Stimulated activated CD4-positive, alpha-beta T cell treated with anti-CD3 and anti-CD28 coated beads, TNF-alpha, amount 100 ng/mL, for 4 hours (primary cell): ENCODE results near the gene DTNA.

Source experiments
- DNase-seq, 3 experiments: peaks; one replicate each; pipeline ENCODE4 v3.0.0-alpha.2; 2020; ENCODE audit warnings: low read depth in 3 of 3

Gene DTNA

GRCh38 chr18:34858188-34858587 is 148.1 kb downstream of the DTNA start:
- DNase-seq: no peak

- no peak for DNase-seq
Measured at GRCh38 chr18:34859496-34859895, 149.4 kb downstream of the DTNA start.

- DNase-seq: no peak
Measured at GRCh38 chr18:34862561-34862960, 152.5 kb downstream of the DTNA start.

- DNase-seq: no peak
Measured at GRCh38 chr18:34863702-34864101, 153.6 kb downstream of the DTNA start.

- no peak for DNase-seq
Measured at GRCh38 chr18:34864836-34865497, 154.9 kb downstream of the DTNA start.

GRCh38 chr18:34866310-34866709 is 156.2 kb downstream of the DTNA start:
- no peak for DNase-seq

GRCh38 chr18:34866739-34867138 is 156.6 kb downstream of the DTNA start:
- no peak for DNase-seq

- DNase-seq: no peak
Measured at GRCh38 chr18:34867520-34867919, 157.4 kb downstream of the DTNA start.

GRCh38 chr18:34870555-34871310 is 160.6 kb downstream of the DTNA start:
- no peak for DNase-seq

GRCh38 chr18:34871435-34871834 is 161.3 kb downstream of the DTNA start:
- no peak for DNase-seq

GRCh38 chr18:34872066-34872465 is 162.0 kb downstream of the DTNA start:
- DNase-seq: no peak

- DNase-seq: no peak
Measured at GRCh38 chr18:34873986-34874580, 164.0 kb downstream of the DTNA start.

GRCh38 chr18:34875150-34875549 is 165.1 kb downstream of the DTNA start:
- DNase-seq: no peak

- no peak for DNase-seq
Measured at GRCh38 chr18:34880403-34880802, 170.3 kb downstream of the DTNA start.

- DNase-seq: no peak
Measured at GRCh38 chr18:34880882-34881834, 171.1 kb downstream of the DTNA start.

GRCh38 chr18:34884436-34884835 is 174.3 kb downstream of the DTNA start:
- DNase-seq: no peak

- DNase-seq: no peak
Measured at GRCh38 chr18:34886177-34886576, 176.1 kb downstream of the DTNA start.

- DNase-seq: no peak
Measured at GRCh38 chr18:34887881-34888580, 177.9 kb downstream of the DTNA start.

GRCh38 chr18:34890486-34891085 is 180.5 kb downstream of the DTNA start:
- DNase-seq: no peak

GRCh38 chr18:34892379-34892778 is 182.3 kb downstream of the DTNA start:
- DNase-seq: no peak

- no peak for DNase-seq
Measured at GRCh38 chr18:34893239-34893638, 183.1 kb downstream of the DTNA start.
